Measurements from ENCODE around the gene LHFPL3.

- no peak for TF ChIP-seq EZH2 (IDR thresholded peaks at IDR 0.05; ENCODE audit: borderline replicate concordance, low read depth, low read length, severe bottlenecking)
- no peak for TF ChIP-seq CTCF (IDR thresholded peaks at IDR 0.05; ENCODE audit: extremely low read depth in 1 of 2, insufficient read depth in 1 of 2, low read depth in 1 of 2, low read length in 2 of 2)
- TF ChIP-seq POLR2A (IDR thresholded peaks at IDR 0.05; ENCODE audit: low read depth, low read length) = no peak
- no peak for TF ChIP-seq POLR2AphosphoS5 (IDR thresholded peaks at IDR 0.05; ENCODE audit: insufficient read depth, low read depth, low read length)
- no peak for TF ChIP-seq MYC (IDR thresholded peaks at IDR 0.05; ENCODE audit: low read depth, low read length)
These were observed 448.9 kb downstream of the LHFPL3 start for GRCh38 chr7:104777301-104777800.

All from endothelial cell of umbilical vein (primary cell).